ENCODE measurements around the gene CFAP73.
A peak's percentile ranks its signal among the peaks of the same experiment; 100 is the strongest.

Gene CFAP73

DNA sequence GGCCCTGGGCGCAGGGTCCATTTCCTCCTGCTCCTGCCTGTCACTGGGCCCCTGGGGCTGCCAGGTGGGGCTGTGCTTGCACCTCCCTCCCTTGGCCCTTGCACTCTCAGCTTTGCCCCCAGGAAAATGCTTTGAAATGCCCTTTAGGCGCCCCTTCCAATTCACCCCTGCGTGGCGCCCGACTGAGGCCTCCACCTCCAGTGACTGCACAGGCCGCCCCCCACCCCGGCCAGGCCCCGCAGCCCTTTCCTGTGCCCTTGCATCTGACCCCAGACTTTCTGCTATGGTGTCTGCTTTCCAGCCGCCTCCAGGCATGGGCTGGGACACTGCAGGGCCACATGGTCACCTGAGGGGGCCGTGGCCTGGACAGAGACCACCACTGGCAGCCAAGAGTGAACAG lies 18.3 kb downstream of the CFAP73 start:
- no peak for DNase-seq

DNA sequence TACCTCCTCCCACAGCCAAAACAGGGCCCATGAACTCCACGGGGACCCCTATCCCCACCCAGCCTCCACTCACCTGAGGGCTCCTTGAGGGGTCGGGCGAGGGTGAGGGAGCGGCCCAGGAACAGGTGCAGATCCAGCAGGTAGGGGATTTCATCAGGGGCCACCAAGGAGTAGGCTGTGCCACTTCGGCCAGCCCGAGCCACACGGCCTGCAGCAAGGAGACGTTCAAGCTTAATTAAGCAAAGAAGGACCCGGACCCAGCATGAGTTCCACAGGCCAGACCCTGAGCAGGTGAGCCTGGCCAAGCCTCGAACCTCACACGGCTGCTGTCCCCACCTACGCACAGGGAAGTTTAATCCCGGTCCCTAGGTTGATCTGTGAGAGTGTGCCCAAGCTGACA lies 20.2 kb downstream of the CFAP73 start:
- no peak for DNase-seq

DNA sequence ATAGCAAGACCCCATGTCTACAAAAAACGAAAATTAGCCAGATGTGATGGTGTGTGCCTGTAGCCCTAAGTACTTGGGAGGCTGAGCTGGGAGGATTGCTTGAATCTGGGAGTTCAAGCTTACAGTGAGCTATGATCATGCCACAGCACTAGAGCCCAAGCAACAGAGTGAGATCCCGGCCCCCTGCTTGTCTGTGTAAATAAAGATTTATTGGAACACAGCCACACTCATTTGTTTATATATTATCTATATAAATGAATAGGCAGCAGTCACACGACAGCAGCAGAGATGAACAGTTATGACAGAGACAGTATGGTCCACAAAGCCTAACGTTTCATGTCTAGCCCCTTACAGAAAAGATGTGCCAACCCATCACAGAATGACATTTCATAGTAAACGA lies 20.9 kb downstream of the CFAP73 start:
- no peak for DNase-seq

DNA sequence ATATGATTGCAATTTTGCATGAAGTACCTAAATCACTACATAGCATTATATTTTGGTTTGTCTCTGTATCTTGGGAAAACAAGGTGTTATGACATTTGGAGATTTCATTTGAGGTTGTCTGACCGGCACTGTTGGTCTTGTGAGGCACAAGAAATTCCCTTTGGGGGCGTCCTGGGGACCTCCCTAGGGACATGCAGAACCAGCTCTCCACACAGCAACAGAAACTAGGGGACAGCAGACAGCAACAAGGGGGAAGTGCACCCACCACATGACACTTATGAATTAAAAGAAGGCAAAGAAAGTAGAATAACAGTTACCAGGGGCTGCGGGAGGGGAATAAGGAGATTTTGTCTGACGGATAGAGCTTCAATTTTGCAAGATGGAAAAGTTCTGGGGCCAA lies 21.4 kb downstream of the CFAP73 start:
- DNase-seq = no peak

DNA sequence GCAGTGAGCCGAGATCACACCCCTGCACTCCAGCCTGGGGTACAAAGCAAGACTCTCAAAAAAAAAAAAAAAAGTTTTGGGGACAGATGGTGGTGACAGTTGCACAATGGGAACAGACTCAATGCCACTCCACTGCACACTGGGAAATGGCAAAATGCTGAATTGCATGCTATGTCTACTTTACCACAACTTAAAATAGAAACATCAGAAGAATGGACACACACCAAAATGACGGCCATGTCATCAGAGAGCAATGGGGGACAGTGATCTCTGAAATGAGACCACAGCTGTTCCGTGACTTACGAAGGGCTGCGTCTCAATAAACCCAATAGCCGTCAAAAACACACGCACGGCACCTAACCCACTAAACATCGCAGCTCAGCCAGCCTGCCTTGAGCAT lies 22.0 kb downstream of the CFAP73 start:
- DNase-seq = no peak

DNA sequence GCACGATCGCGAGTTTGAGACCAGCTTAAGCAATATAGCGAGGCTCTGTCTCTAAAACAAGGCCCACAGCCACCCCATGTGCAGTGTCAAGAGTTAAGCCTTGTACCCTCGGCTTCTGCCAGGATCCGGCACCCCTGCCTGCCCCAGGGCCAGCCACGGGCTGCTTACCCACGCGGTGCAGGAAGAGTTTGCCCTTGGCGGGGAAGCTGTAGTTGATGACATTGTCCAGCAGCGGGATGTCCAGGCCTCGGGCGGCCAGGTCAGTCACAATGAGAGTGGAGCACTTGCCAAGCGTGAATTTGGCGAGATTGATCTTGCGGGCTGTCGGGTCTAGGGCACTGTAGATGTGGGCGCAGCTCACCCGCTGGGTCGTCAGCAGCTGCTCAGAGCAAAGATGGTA lies 22.7 kb downstream of the CFAP73 start:
- DNase-seq = no peak

DNA sequence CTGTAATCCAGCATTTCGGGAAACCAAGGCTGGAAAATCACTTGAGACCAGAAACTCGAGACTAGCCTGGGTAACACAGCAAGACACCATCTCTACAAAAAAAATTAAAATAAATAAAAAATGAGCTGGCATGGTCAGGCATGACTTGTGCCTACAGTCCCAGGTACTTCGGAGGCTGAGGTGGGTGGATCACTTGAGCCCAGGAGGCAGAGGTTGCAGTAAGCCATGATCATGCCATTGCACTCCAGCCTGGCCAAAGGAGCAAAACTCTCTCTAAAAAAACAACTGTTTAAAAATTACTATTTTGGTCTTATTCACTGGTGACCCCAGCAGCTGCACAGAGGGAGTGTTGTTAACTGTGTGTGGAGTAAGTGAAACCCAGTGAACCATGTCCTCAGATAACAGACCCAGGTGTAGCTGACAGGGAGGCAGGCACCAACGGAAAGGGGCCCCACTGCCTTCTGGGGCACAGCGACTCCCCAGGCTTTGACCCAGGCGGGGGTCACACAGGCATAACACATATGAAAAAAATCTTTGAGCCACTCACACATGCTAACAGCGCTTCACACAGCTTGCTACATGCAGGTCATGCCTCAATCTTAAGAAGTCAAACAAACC lies 23.7 kb downstream of the CFAP73 start:
- no peak for DNase-seq

DNA sequence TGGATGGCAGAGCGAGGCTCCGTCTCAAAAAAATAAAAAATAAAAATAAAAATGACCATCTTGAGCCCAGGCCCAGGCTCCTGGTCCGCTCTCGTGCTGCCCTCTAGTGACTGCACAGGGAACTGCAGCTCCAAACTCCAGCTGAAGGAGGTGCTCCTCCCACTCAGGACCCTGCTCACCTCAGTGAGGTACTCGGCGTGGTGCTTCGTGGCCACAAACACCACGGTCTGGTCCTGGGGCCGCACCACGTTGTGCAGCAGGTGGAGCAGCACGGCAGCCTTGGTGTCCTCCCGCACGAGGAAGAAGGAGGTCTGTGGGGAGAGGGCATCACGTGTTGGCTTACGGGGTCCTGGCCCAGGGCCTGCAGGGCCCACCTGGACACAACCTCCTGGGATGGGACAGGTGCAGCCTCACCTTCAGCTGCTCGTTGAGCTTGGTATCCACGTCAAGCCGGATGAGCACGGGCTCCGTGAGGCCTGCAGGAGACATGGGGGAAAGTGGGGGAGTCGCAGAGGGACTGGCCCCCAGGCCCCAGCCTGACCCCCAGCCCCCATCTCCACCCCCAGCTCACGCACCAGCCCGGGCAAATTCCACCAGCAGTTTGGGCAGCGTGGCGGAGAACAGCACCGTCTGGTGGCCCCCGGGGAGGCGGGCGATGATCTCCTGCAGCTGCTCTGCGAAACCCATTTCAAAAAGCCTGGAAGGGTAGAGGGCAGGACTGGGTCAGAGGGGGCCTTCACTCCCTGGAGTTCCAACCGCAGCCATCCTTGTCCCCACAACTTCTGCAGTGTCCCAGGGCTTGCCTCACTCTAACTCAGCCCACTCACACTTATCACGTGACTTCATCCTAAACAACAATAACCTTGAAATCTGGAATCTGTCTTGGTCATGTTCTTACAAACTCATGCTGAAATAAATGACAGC lies 25.2 kb downstream of the CFAP73 start:
- DNase-seq = peak; percentile 35

DNA sequence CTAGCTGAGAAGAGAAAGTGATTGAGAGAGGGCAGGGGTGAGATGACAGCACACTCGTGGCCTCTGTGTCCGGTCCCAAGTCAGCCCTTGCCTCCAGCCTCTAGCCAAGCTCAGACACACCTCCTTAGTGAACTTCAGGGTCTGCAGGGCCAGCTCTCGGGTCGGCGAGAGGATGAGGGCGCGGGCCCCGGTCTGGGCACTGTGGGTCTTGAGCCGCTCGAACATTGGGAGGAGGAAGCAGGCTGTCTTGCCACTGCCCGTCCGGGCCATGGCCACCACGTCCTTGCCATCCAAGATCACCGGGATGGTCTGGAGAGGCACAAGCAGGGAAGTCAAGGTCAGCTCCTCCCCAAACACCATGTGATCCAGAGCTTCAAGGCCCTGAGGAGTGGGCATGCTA lies 29.5 kb downstream of the CFAP73 start:
- no peak for DNase-seq

DNA sequence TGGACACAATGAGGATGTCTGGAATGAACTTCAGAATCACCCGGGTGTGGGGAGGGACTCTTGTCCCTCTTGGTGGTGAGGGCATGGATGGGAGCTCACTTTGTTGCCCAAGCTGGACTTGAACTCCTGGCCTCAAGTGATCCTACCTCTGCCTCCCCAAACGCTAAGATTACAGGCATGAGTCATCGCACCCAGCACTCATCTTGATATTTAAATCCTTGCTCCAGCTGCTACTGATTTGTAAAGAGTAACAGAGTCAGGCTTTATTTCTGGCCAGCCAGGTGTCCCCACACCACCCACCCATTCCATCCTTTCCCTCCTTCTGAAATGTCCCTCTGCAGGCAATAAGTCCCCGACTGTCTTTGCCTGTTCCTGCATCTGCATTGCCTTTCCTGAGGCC lies 30.8 kb downstream of the CFAP73 start:
- no peak for DNase-seq

DNA sequence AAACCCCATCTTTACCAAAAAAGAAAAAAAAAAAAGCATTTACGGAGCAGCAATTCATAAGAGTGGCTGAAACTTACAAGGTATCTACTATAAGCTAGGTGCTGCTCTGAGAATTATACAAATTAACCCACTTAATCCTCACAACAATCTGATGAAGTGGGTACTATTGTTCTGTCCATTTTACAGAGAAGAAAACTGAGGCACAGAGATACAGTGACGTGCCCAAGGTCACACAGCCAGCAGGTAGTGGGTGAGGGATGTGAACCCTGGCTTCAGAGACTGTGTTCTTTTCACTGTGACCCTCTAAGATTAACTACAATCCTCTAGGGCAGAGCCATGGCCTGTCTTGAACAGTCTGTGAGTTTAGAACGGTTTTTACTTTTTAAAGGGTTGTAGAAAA lies 32.5 kb downstream of the CFAP73 start:
- DNase-seq = no peak

DNA sequence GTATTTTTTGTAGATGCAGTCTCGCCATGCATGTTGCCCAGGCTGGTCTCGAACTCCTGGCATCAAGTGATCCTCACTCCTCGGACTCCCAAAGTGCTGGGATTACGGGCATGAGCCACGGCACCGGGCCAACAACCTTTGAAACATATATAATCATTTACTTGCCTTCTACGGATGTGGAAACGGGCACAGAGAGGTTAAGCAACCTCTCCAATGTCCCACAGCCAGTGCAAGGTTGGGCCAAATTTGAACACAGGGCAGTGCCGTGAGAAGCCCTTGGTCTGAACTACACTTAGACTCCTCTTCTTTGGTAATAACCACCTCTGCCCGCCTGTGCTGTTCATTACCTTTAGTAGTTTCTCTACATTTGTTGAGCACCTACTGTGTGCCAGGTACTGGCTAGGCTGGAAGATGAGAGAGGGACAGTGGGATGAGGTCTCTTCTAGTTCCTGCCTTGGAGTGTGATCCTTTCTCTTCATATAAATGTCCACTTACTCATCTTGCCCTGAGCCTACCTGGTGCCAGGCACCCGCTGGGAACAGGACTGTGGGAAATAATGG lies 33.6 kb downstream of the CFAP73 start:
- DNase-seq = no peak

DNA sequence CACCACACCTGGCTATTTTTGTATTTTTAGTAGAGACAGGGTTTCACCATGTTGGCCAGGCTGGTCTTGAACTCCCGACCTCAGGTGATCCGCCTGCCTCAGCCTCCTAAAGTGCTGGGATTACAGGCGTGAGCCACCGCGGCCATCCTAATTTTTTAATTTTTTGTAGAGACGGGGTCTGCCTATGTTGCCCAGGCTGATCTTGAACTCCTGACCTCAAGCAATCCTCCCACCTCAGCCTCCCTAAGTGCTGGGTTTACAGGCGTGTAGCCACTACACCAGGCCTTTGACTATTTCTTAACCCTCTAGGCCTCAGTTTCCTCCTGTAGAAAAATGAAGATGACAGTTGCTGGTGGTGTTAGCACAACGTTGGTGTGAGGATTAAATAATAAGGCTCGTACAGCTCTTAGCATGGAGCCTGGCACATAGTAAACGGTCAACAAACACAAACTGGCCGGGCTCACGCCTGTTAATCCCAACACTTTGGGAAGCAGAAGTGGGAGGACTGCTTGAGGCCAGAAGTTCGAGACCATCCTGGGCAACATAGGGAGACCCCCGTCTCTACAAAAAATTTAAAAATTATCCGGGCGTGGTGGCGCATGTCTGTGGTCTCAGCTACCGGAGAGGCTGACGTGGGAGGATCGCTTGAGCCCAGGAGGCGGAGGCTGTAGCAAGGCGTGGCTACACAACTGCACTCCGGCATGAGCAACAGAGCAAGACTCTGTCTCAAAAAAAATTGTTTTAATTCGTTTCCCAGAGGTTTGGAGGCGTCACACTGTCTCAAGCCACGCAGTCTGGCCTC lies 34.8 kb downstream of the CFAP73 start:
- no peak for DNase-seq

DNA sequence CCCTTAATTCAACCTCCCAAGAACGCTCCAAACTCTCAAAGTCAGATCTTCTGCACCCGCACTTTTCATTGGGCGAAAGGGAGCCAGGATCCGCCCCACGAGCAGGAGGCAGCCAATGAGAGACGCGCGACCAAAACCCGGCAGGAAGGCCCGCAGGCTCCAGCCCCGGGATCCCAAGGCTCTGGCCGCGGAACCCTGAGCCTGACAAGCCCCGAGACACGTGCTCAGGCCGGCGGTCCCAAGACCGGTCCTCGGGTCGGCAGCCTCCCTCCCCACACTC lies 35.3 kb downstream of the CFAP73 start:
- DNase-seq = peak; percentile 78

DNA sequence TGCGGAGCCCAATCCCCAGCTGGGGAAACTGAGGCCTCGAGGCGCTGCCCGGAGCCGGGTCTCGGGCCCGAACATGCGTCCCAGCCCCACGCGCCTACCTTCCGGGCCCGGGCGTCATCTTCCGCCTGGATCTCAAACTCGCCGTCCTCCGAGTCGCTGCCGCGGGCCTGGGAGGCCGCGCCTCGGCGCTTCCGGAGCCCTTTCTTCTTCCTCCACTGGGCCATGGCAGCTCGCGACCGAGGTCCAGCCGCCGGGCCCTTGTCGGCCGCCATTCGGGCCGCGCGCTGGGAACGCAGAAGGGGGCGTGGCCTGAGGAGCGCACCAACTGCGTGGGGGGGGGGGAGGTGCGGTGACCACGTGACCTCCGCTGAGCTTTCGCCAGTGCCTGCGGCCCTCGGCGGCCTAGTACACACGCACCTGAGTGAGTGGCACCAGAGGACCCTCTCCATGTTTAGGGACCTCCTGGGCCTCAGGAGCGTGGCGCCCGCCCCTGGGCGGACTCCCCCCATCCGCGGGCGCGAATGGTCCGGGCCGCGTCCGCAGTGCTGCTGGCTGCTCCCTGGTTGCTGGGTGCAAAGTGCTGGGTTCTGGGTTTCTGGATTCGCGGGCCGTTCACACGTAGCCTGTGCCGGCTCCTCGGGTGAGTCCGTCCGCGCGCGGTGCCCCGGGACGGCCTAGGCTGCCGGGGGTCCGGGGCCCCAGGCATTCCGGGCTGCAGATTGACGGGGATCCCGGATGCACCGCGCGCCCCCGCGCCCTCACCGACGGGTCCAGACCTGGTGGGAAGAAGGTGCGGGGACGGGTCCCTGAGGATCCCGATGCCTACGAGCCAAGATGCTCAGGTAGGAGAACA lies 35.9 kb downstream of the CFAP73 start, which contains the start of the genes DDX54 and RITA1:
TSS of gene DDX54 (minus strand) at position 299 of the 853 bp plus-strand sequence. CDS start at position 272, 27 bp downstream.
TSS of gene RITA1 (plus strand) at position 542 of the 853 bp plus-strand sequence. CDS start 1,026 bp downstream, outside the sequence.
- DNase-seq = peak; percentile 87

DNA sequence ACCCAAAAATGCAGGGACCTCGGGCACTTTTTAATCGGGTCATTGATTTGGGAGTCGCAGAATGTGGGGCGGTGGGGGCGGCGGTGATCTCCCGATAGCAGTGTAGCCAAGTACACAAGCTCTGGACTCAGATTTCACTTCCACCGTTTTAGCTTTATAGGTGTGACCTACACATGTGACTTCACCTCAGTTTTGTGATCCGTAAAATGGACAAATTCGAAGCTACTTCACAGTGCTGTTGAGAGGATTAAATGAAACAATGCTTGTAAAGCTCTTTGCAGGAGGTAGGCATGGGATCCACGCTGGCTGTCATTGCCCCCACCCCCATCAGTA lies 36.5 kb downstream of the CFAP73 start:
- no peak for DNase-seq

DNA sequence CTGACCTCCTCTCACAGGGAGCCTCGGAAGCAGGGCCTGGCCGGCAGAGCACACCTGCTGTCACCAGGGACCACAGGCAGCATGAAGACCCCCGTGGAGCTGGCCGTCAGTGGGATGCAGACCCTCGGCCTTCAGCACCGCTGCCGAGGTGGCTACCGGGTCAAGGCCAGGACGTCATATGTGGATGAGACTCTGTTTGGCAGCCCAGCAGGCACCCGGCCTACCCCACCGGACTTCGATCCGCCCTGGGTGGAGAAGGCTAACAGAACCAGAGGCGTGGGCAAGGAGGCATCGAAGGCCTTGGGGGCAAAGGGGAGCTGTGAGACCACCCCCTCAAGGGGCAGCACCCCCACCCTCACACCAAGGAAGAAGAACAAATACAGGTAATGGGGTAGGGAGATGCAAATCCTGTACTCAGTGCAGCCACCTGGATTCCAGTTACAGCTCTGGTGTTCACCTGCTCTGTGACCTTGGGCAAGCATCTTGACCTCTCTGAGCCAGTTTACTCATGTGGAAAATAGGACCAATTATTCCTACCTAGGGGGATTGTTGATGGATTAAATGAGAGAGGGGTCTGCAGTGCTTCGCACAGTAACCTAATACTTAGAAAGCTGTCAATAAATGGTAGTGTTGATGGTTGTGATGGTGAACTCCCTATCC lies 37.3 kb downstream of the CFAP73 start:
- no peak for DNase-seq

DNA sequence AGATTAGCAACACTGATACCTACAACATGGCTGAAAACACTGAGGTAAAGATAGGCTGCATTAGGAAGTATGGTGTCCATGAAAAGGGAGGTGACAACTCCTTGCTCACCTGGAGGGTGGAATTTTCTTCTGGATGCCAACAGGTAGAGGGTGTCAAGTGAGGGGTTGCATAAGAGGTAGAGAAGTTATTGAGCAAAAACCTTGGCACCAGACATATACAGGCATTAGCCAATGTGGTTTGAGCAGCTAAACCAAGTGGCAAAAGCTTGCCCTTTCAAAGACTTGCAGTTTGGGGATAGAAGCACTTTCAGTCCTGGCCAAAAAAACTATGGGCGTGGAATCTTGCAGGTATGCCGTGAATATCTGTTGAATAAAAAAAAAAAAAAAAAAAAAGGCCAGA lies 39.8 kb downstream of the CFAP73 start:
- DNase-seq = no peak

DNA sequence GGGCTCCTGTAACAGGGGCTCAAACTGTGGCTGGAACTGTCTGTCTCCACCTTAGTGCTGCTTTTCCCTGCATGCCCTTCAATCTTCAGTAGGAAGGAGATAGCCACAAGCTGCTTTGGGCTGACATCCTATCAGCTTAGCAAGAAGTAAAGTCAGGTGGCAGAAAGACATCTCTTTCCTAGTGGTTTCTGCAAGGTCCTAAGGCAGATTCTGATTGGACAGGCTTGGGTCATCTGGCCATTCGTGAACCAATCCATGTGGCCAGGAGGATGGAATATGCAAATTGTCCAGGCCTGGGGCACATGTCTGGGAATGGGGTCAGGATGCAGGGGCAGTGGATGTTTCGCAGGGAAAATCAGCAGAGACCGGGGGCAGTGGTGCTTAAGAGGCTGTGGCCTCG lies 41.2 kb downstream of the CFAP73 start:
- DNase-seq = no peak

DNA sequence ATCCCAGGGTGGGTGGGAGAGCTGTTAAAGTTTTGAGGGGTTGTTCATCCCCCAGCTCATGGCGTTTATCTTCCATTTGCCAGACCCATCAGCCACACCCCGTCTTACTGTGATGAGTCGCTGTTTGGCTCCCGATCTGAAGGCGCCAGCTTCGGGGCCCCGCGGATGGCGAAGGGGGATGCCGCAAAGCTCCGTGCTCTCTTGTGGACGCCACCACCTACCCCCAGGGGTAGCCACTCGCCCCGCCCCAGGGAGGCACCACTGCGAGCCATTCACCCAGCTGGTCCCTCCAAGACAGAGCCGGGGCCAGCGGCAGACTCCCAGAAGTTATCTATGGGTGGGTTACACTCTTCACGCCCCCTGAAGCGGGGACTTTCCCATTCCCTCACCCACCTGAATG lies 41.7 kb downstream of the CFAP73 start:
- DNase-seq = no peak

DNA sequence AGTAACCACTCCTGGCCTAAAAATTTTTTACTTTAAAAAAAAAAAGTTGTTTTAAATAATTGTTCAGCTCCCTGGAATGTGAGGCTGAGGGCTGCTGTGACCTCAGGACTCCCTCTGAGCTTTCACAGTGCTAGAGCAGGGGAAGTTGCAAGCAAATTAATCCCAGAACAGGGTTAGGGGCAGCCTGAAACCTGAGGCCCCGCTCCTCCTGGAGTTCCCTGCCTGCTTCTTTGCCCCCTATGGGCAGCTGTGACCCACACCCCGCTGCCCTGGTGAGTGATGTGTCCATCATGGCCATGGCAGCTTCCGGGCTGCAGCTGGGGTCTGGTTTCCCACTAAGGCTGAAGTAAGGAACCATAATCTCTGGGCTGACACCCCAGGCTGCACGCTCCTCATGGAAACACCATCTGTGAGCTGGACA lies 45.5 kb downstream of the CFAP73 start:
- no peak for DNase-seq

DNA sequence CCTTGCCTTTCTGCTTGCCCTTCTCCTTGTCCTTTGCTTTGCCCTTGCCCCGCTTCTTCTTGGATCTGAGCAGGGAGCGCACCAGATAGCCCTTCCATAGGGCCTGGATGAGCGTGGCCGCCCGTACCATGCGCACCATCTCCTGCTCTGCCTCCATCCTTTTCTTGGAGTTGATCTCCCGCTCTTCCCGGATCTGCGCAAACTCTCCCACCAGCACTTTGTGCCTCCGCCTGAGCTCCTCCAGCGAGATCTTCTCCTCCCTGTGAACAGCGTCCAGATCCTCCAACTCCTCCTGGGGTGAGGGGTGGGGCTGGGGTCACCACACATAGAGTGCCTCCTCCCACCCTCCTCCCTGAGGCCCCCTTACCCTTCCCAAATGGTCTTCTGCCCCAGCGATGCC lies 46.1 kb downstream of the CFAP73 start:
- no peak for DNase-seq

All from NCI-H1105 (cell line).